Liver (tissue), 9 donors: ENCODE measurements around the gene CCR3. TPM values are rescaled to one million over a fixed set of nuclear protein-coding genes. Genes with fewer than 3 reads are reported as not detected.

Source experiments
- DNase-seq: peaks from one replicate; pipeline ENCODE4 v3.0.0-alpha.2; 2017; ENCODE audit warnings: low spot score
- H3K27ac ChIP-seq, 2 donors: one replicate each; pipeline ENCODE4 v1.7.0; 2013; ENCODE audit warnings: inconsistent platforms in 2 of 2, low read length in 2 of 2, control low read depth in 1 of 2, low read depth in 1 of 2, mild to moderate bottlenecking in 1 of 2
- H3K27me3 ChIP-seq, 4 donors: one replicate each; pipeline versions ENCODE4 v1.6.1 to v1.7.0; 2013; ENCODE audit warnings: low read length in 3 of 4, inconsistent platforms in 1 of 4, mild to moderate bottlenecking in 1 of 4, moderate library complexity in 1 of 4; ENCODE audit not compliant: control insufficient read depth in 4 of 4, insufficient read depth in 4 of 4
- H3K36me3 ChIP-seq, 4 donors: one replicate each; pipeline versions ENCODE4 v1.6.1 to v1.7.0; 2013; ENCODE audit warnings: low read length in 3 of 4, mild to moderate bottlenecking in 3 of 4, low read depth in 1 of 4, moderate library complexity in 1 of 4; ENCODE audit not compliant: control insufficient read depth in 4 of 4, insufficient read depth in 3 of 4
- H3K4me1 ChIP-seq, 4 donors: one replicate each; pipeline versions ENCODE4 v1.6.1 to v1.7.0; 2013; ENCODE audit warnings: low read length in 3 of 4, mild to moderate bottlenecking in 3 of 4, moderate library complexity in 1 of 4; ENCODE audit not compliant: control insufficient read depth in 4 of 4, insufficient read depth in 4 of 4
- H3K4me3 ChIP-seq, 3 donors: one replicate each; pipeline versions ENCODE4 v1.6.1 to v1.7.0; 2013; ENCODE audit warnings: low read length in 3 of 3, control low read depth in 1 of 3, low read depth in 1 of 3, mild to moderate bottlenecking in 1 of 3
- H3K9ac ChIP-seq, 2 donors: one replicate each; pipeline ENCODE4 v1.7.0; 2013; ENCODE audit warnings: low read length in 2 of 2, mild to moderate bottlenecking in 2 of 2, moderate library complexity in 2 of 2, control low read depth in 1 of 2, low read depth in 1 of 2
- H3K9me3 ChIP-seq, 4 donors: one replicate each; pipeline versions ENCODE4 v1.6.1 to v1.7.0; 2013; ENCODE audit warnings: low read length in 3 of 4; ENCODE audit not compliant: control insufficient read depth in 4 of 4
- EGR1 ChIP-seq, 2 donors: IDR thresholded peaks; 2 replicates each; pipeline ENCODE4 v1.6.1; 2016 to 2018; ENCODE audit warnings: antibody characterized with exemption in 2 of 2, low read depth in 2 of 2
- FOXA1 ChIP-seq: IDR thresholded peaks from 2 replicates; pipeline ENCODE4 v1.6.1; 2016; ENCODE audit warnings: antibody characterized with exemption
- FOXA2 ChIP-seq: IDR thresholded peaks from 2 replicates; pipeline ENCODE4 v1.6.1; 2016; ENCODE audit warnings: antibody characterized with exemption
- GABPA ChIP-seq, 2 donors: IDR thresholded peaks in 1 of 2; conservative IDR thresholded peaks in 1 of 2; 2 replicates each; pipeline ENCODE4 v1.6.1; 2016; ENCODE audit warnings: antibody characterized with exemption in 2 of 2, mild to moderate bottlenecking in 1 of 2, moderate library complexity in 1 of 2
- HNF4G ChIP-seq: IDR thresholded peaks from 2 replicates; pipeline ENCODE4 v1.6.1; 2016; ENCODE audit warnings: antibody characterized with exemption
- JUND ChIP-seq, 2 donors: IDR thresholded peaks; 2 replicates each; pipeline ENCODE4 v1.6.1; 2016; ENCODE audit warnings: antibody characterized with exemption in 2 of 2
- NR2F2 ChIP-seq: IDR thresholded peaks from 2 replicates; pipeline ENCODE4 v1.6.1; 2016; ENCODE audit warnings: antibody characterized with exemption
- RAD21 ChIP-seq, 2 donors: IDR thresholded peaks; 2 replicates each; pipeline ENCODE4 v1.6.1; 2016; ENCODE audit warnings: antibody characterized with exemption in 2 of 2, mild to moderate bottlenecking in 2 of 2
- TAF1 ChIP-seq: conservative IDR thresholded peaks from 2 replicates; pipeline ENCODE4 v1.6.1; 2016; ENCODE audit warnings: antibody characterized with exemption, mild to moderate bottlenecking
- YY1 ChIP-seq: IDR thresholded peaks from 2 replicates; pipeline ENCODE4 v1.6.1; 2016; ENCODE audit warnings: antibody characterized with exemption, mild to moderate bottlenecking
- WGBS: extraction: QIAGEN DNeasy Blood & Tissue Kit; methylation state at CpG from one replicate; pipeline ENCODE4 v1.1.7; 2013; 5-methylcytosine and 5-hydroxymethylcytosine counted together
- polyA plus RNA-seq, 2 donors: library from polyadenylated mRNA; stranded (reverse) in 1 of 2; unstranded in 1 of 2; fragments of 200-250 nt in 1 of 2; fragments of >200 nt in 1 of 2; fragmentation: Nextera tagmentation in 1 of 2; extraction: Ambion mirVana in 1 of 2; gene quantifications; one replicate each; pipeline versions ENCODE4 v1.2.1 to v1.2.3, GENCODE V29; 2013 to 2015
- total RNA-seq, 2 donors: library from RNA; depleted of rRNA; stranded (reverse); fragments of >200 nt; gene quantifications; one replicate each; pipeline ENCODE4 v1.2.3, GENCODE V29; 2014
- TF ChIP-seq, protein P1 (sequence below): IDR thresholded peaks from 2 replicates; pipeline ENCODE4 v1.6.1; 2016; ENCODE audit warnings: antibody characterized with exemption
- TF ChIP-seq, protein P2 (sequence below): fragments of 150-350 bp; IDR thresholded peaks from 2 replicates; pipeline ENCODE4 v1.5.1; 2017; ENCODE audit warnings: improper control_type of control experiment, low read depth, low read length; ENCODE audit not compliant: missing input control
- TF ChIP-seq, protein P3 (sequence below): IDR thresholded peaks from 2 replicates; pipeline ENCODE4 v1.6.1; 2016; ENCODE audit warnings: antibody characterized with exemption, mild to moderate bottlenecking
- donor health status: healthy.
- donor health status: healthy.
- donor health status: healthy.
- donor health status: healthy.
- donor health status: healthy.

Gene CCR3
- total and polyA plus RNA-seq, 4 donors: 0.05 to 0.13 TPM; not detected in 2

DNA sequence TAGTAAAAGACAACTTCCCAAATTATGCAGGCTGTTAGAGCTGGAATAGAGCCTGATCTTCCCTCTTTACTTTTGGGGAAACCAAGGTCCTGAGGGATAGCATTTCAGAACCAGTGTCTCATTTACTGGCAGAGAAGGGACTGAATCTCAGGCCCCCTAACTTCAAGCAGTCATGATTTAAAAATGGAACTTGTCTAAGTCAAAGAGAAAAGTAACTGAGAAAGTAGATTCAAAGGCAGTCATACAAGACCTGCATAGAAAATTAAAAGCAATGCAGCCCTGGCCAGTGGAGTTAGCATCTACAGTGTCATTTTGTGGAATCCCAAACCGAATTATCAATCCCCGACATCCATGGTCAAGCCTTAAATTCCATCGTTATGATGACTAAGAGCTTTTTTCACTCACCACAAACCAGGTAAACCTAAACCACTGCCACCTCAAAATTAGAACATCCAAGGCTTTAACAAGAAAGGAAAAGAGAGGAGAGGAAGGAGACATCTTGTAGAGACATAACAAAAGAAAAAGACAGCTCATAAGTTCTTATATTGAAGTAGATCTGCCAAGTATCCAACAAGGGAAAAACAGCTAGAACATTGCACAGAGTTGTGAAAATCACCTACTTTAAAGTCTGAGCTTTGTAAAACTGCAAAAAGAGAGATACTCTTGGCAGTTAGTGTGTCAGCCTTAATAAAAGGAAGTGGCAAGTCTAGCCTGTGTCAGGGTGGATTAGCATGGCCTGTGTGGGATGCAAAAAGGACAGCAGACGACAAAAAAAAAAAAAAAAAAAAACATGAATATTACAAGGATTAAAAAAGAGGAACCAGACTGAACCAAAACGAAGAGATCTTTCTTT lies 57.6 kb downstream of the CCR3 start:
- Histone ChIP-seq H3K27me3 (no peaks in the 10 kb centered on the region), H3K4me3 (no peak overlapping the region), H3K9me3 (no peaks in the 10 kb centered on the region), H3K27ac (no peak overlapping the region), H3K9ac (no peak overlapping the region), H3K4me1 (peaks cover 0 to 1% (median 0%) of the 10 kb centered on the region in 4 donors), H3K36me3 (no peaks in the 10 kb centered on the region)
- no peak for DNase-seq
- 66% methylated on average over 5 of the region's 5 CpGs for whole genome bisulfite sequencing
- TF ChIP-seq TAF1 (no peak), JUND (IDR thresholded peaks at IDR 0.05) (no peak), FOXA2 (no peak), GABPA (IDR thresholded peaks at IDR 0.05 in 1 of 2, conservative IDR thresholded peaks at IDR 0.05 in 1 of 2) (no peak), HNF4G (no peak), NR2F2 (no peak), EGR1 (IDR thresholded peaks at IDR 0.05; ENCODE audit: low read depth in 2 of 2) (no peak), YY1 (no peak)
- TF ChIP-seq, protein P1, sequence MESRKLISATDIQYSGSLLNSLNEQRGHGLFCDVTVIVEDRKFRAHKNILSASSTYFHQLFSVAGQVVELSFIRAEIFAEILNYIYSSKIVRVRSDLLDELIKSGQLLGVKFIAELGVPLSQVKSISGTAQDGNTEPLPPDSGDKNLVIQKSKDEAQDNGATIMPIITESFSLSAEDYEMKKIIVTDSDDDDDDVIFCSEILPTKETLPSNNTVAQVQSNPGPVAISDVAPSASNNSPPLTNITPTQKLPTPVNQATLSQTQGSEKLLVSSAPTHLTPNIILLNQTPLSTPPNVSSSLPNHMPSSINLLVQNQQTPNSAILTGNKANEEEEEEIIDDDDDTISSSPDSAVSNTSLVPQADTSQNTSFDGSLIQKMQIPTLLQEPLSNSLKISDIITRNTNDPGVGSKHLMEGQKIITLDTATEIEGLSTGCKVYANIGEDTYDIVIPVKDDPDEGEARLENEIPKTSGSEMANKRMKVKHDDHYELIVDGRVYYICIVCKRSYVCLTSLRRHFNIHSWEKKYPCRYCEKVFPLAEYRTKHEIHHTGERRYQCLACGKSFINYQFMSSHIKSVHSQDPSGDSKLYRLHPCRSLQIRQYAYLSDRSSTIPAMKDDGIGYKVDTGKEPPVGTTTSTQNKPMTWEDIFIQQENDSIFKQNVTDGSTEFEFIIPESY: no peak
- TF ChIP-seq, protein P2, sequence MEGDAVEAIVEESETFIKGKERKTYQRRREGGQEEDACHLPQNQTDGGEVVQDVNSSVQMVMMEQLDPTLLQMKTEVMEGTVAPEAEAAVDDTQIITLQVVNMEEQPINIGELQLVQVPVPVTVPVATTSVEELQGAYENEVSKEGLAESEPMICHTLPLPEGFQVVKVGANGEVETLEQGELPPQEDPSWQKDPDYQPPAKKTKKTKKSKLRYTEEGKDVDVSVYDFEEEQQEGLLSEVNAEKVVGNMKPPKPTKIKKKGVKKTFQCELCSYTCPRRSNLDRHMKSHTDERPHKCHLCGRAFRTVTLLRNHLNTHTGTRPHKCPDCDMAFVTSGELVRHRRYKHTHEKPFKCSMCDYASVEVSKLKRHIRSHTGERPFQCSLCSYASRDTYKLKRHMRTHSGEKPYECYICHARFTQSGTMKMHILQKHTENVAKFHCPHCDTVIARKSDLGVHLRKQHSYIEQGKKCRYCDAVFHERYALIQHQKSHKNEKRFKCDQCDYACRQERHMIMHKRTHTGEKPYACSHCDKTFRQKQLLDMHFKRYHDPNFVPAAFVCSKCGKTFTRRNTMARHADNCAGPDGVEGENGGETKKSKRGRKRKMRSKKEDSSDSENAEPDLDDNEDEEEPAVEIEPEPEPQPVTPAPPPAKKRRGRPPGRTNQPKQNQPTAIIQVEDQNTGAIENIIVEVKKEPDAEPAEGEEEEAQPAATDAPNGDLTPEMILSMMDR: no peak
- TF ChIP-seq, protein P3, sequence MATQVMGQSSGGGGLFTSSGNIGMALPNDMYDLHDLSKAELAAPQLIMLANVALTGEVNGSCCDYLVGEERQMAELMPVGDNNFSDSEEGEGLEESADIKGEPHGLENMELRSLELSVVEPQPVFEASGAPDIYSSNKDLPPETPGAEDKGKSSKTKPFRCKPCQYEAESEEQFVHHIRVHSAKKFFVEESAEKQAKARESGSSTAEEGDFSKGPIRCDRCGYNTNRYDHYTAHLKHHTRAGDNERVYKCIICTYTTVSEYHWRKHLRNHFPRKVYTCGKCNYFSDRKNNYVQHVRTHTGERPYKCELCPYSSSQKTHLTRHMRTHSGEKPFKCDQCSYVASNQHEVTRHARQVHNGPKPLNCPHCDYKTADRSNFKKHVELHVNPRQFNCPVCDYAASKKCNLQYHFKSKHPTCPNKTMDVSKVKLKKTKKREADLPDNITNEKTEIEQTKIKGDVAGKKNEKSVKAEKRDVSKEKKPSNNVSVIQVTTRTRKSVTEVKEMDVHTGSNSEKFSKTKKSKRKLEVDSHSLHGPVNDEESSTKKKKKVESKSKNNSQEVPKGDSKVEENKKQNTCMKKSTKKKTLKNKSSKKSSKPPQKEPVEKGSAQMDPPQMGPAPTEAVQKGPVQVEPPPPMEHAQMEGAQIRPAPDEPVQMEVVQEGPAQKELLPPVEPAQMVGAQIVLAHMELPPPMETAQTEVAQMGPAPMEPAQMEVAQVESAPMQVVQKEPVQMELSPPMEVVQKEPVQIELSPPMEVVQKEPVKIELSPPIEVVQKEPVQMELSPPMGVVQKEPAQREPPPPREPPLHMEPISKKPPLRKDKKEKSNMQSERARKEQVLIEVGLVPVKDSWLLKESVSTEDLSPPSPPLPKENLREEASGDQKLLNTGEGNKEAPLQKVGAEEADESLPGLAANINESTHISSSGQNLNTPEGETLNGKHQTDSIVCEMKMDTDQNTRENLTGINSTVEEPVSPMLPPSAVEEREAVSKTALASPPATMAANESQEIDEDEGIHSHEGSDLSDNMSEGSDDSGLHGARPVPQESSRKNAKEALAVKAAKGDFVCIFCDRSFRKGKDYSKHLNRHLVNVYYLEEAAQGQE: no peak

DNA sequence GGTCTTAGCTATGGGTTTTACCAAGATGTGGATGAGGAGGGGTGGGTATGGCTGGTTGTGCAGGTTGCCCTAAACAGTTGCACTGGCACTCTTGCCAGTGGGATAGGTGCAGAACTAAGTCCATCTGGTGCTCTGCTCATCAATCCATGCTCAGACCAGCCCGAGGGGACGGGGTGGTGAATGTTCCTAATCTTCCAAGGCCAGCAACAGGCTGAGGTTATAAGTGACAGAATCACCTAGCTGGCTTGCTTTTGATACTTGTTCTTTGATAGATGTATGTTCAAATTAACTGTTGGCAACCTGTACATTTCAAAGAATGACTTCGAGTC lies 58.2 kb downstream of the CCR3 start:
- Histone ChIP-seq H3K27me3 (no peaks in the 10 kb centered on the region), H3K36me3 (no peaks in the 10 kb centered on the region), H3K27ac (no peak overlapping the region), H3K9me3 (no peaks in the 10 kb centered on the region), H3K4me1 (peaks cover 0 to 1% (median 0%) of the 10 kb centered on the region in 4 donors), H3K4me3 (no peak overlapping the region), H3K9ac (no peak overlapping the region)
- TF ChIP-seq RAD21 (IDR thresholded peaks at IDR 0.05) (no peak), NR2F2 (no peak), FOXA1 (no peak), GABPA (IDR thresholded peaks at IDR 0.05 in 1 of 2, conservative IDR thresholded peaks at IDR 0.05 in 1 of 2) (no peak)
- no peak for DNase-seq
- WGBS: 69% methylated on average over 3 of the region's 3 CpGs
